Fibroblast of lung (primary cell): Measurements from ENCODE around the gene APOBEC2. TPM values are rescaled to one million over a fixed set of nuclear protein-coding genes. Genes with fewer than 3 reads are reported as not detected.

Source experiments
- DNase-seq, 2 donors: peaks; one replicate each; pipeline versions ENCODE4 v3.0.0 to v3.0.0-alpha.2; 2010; ENCODE audit warnings: low read depth in 2 of 2
- H2AFZ ChIP-seq: 2 replicates; pipeline ENCODE4 v1.5.1; 2012; ENCODE audit warnings: low read length, control low read depth, inconsistent platforms
- H3K27ac ChIP-seq: 2 replicates; pipeline ENCODE4 v1.5.1; 2011; ENCODE audit warnings: low read length, control low read depth; ENCODE audit not compliant: insufficient read depth
- H3K27me3 ChIP-seq: 2 replicates; pipeline ENCODE4 v1.5.1; 2011; ENCODE audit warnings: mild to moderate bottlenecking, low read length; ENCODE audit not compliant: control insufficient read depth, insufficient read depth
- H3K36me3 ChIP-seq: 2 replicates; pipeline ENCODE4 v1.5.1; 2011; ENCODE audit warnings: low read length; ENCODE audit not compliant: control insufficient read depth, insufficient read depth
- H3K4me1 ChIP-seq: 2 replicates; pipeline ENCODE4 v1.5.1; 2011; ENCODE audit warnings: low read length; ENCODE audit not compliant: control insufficient read depth, insufficient read depth; ENCODE audit errors: extremely low read depth
- H3K4me2 ChIP-seq: 2 replicates; pipeline ENCODE4 v1.5.1; 2011; ENCODE audit warnings: low read length, control low read depth; ENCODE audit not compliant: insufficient read depth; ENCODE audit errors: extremely low read depth
- H3K4me3 ChIP-seq, 4 experiments: fragments of 200-600 bp in 1 of 4; sonication (generic) in 1 of 4; replicated peaks in 1 of 4; 2 replicates each; pipeline ENCODE4 v1.5.1; 2011 to 2016; ENCODE audit warnings: low read length in 4 of 4, low read depth in 3 of 4, mild to moderate bottlenecking in 3 of 4, control low read depth in 2 of 4, inconsistent platforms in 1 of 4, mixed read lengths in 1 of 4; ENCODE audit not compliant: insufficient read depth in 1 of 4; ENCODE audit errors: control extremely low read depth in 1 of 4
- H3K79me2 ChIP-seq: 2 replicates; pipeline ENCODE4 v1.5.1; 2012; ENCODE audit warnings: mild to moderate bottlenecking, low read length, inconsistent platforms; ENCODE audit not compliant: control insufficient read depth, insufficient read depth
- H3K9ac ChIP-seq: 2 replicates; pipeline ENCODE4 v1.5.1; 2011; ENCODE audit warnings: mild to moderate bottlenecking, low read length, control low read depth; ENCODE audit not compliant: insufficient read depth
- H3K9me3 ChIP-seq: 2 replicates; pipeline ENCODE4 v1.5.1; 2012; ENCODE audit warnings: low read depth, low read length; ENCODE audit not compliant: control insufficient read depth, insufficient read depth
- H4K20me1 ChIP-seq: 2 replicates; pipeline ENCODE4 v1.5.1; 2011; ENCODE audit warnings: low read length; ENCODE audit not compliant: control insufficient read depth, insufficient read depth; ENCODE audit errors: extremely low read depth
- EZH2 ChIP-seq: IDR thresholded peaks from 2 replicates; pipeline ENCODE4 v1.5.1; 2012; ENCODE audit warnings: low read length, control low read depth, mild to moderate bottlenecking; ENCODE audit errors: missing control alignments
- polyA plus RNA-seq, 2 donors: library from polyadenylated mRNA; depleted of rRNA in 1 of 2; stranded (reverse) in 1 of 2; unstranded in 1 of 2; fragments of >200 nt; gene quantifications; 2 replicates each; pipeline ENCODE4 v1.2.1, GENCODE V29; 2011 to 2012; ENCODE audit warnings: missing spikeins in 1 of 2
- total RNA-seq: library from RNA; depleted of rRNA; stranded (reverse); fragments of >200 nt; gene quantifications from 2 replicates; pipeline ENCODE4 v1.2.1, GENCODE V29; 2014
- TF ChIP-seq, protein P1 (sequence below), 2 donors: IDR thresholded peaks in 1 of 2; conservative IDR thresholded peaks in 1 of 2; 1 replicate in 1 of 2; 2 replicates in 1 of 2; pipeline ENCODE4 v1.5.1; 2011 to 2012; ENCODE audit warnings: low read length in 2 of 2, control low read depth in 1 of 2, inconsistent platforms in 1 of 2, low read depth in 1 of 2, mild to moderate bottlenecking in 1 of 2

Gene APOBEC2
- total and polyA plus RNA-seq, 2 donors (not counting 1 experiment from before 2014, with no cell fraction given): not detected

DNA sequence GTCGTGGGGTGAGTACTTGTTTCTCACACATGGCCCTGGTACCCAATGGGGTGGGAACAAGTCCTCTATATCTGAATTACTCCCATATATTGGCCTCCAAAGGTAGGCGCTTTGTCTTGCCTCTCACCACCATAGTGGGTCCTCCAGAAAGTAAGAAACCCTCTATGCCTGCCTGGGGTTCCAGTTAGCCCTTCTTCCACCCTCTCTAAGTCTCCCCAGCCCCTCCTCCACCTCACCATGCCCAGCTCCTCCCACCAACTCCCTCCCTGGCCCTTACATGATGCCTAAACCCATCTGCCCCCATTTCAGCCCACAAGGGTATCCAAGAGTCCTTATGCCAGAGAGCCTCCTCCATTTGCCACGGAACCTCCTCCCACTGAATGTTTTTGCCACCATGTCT is 9.9 kb upstream of the APOBEC2 start:
- Histone ChIP-seq H3K27ac (no peak overlapping the region), H3K4me1 (no peaks in the 10 kb centered on the region), H4K20me1 (no peaks in the 10 kb centered on the region), H3K79me2 (no peaks in the 10 kb centered on the region), H3K9me3 (no peaks in the 10 kb centered on the region), H3K9ac (no peak overlapping the region), H3K4me3 (no peak overlapping the region), H3K36me3 (no peaks in the 10 kb centered on the region), H3K4me2 (no peak overlapping the region), H2AFZ (no peak overlapping the region), H3K27me3 (peaks cover 2% of the 10 kb centered on the region)
- DNase-seq: no peak
- TF ChIP-seq, protein P1, sequence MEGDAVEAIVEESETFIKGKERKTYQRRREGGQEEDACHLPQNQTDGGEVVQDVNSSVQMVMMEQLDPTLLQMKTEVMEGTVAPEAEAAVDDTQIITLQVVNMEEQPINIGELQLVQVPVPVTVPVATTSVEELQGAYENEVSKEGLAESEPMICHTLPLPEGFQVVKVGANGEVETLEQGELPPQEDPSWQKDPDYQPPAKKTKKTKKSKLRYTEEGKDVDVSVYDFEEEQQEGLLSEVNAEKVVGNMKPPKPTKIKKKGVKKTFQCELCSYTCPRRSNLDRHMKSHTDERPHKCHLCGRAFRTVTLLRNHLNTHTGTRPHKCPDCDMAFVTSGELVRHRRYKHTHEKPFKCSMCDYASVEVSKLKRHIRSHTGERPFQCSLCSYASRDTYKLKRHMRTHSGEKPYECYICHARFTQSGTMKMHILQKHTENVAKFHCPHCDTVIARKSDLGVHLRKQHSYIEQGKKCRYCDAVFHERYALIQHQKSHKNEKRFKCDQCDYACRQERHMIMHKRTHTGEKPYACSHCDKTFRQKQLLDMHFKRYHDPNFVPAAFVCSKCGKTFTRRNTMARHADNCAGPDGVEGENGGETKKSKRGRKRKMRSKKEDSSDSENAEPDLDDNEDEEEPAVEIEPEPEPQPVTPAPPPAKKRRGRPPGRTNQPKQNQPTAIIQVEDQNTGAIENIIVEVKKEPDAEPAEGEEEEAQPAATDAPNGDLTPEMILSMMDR (conservative IDR thresholded peaks at IDR 0.05 in 1 of 2, IDR thresholded peaks at IDR 0.05 in 1 of 2; ENCODE audit: low read depth in 1 of 2, low read length in 2 of 2): no peak
- TF ChIP-seq EZH2: no peak

DNA sequence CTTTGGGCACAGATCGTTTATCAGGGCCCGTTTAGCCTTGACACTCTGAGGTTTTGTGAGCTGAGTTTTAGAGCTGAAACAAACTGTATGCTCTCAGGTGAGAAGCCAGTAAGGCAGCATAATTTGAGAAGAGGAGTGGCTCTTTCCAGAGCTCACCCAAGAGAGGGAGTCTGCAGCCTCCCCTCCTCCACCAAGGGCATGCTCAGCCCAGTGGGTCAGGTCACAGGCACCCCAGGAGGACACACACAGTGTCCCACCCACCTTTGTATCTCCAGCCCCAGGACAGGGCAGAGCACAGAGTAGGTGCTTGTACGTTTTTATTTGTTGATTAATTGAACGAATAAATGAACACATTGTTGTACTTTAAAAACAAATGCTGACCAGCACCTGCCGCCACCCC is 7.3 kb upstream of the APOBEC2 start:
- H3K4me3 ChIP-seq: no peak overlapping the region
- H3K27ac ChIP-seq: no peak overlapping the region
- H3K36me3 ChIP-seq: no peaks in the 10 kb centered on the region
- no peaks in the 10 kb centered on the region for H4K20me1 ChIP-seq
- H3K4me1 ChIP-seq: no peaks in the 10 kb centered on the region
- no peak for DNase-seq
- H3K9ac ChIP-seq: no peak overlapping the region
- TF ChIP-seq, protein P1 (conservative IDR thresholded peaks at IDR 0.05 in 1 of 2, IDR thresholded peaks at IDR 0.05 in 1 of 2; ENCODE audit: low read depth in 1 of 2, low read length in 2 of 2): no peak
- TF ChIP-seq EZH2: no peak
- peaks cover 2% of the 10 kb centered on the region for H3K27me3 ChIP-seq
- no peak overlapping the region for H2AFZ ChIP-seq
- H3K79me2 ChIP-seq: no peaks in the 10 kb centered on the region
- H3K9me3 ChIP-seq: no peaks in the 10 kb centered on the region
- H3K4me2 ChIP-seq: no peak overlapping the region

DNA sequence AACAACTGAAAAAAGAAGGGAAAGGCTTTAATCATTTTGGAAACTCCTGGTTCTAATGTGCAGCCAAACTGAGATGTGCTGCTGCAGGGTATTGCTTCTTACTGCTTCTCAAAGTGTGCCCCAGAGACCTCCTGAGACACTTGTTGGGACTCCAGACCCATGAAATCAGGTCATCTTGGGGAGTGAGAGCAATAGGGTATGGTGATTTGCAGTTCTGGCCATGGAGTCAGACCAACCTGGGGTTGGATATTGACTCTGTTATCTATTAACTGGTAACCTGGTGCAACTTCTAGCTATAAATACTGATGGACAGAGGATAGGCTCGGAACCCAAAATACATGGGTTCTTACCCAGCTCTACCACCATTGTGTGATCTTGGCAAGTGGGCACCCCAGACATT is 6.9 kb upstream of the APOBEC2 start:
- no peak for DNase-seq
- no peaks in the 10 kb centered on the region for H3K79me2 ChIP-seq
- no peak overlapping the region for H3K4me3 ChIP-seq
- no peak overlapping the region for H3K4me2 ChIP-seq
- H2AFZ ChIP-seq: no peak overlapping the region
- H3K36me3 ChIP-seq: no peaks in the 10 kb centered on the region
- no peaks in the 10 kb centered on the region for H4K20me1 ChIP-seq
- no peak overlapping the region for H3K9ac ChIP-seq
- TF ChIP-seq EZH2: no peak
- TF ChIP-seq, protein P1 (conservative IDR thresholded peaks at IDR 0.05 in 1 of 2, IDR thresholded peaks at IDR 0.05 in 1 of 2; ENCODE audit: low read depth in 1 of 2, low read length in 2 of 2): no peak
- no peaks in the 10 kb centered on the region for H3K9me3 ChIP-seq
- no peak overlapping the region for H3K27ac ChIP-seq
- peaks cover 2% of the 10 kb centered on the region for H3K27me3 ChIP-seq
- H3K4me1 ChIP-seq: no peaks in the 10 kb centered on the region
